Measurements from ENCODE around the gene GNB1L. TPM values are rescaled to one million over a fixed set of nuclear protein-coding genes. Genes with fewer than 3 reads are reported as not detected.
A peak's percentile ranks its signal among the peaks of the same experiment; 100 is the strongest.

Gene GNB1L
- total and polyA plus RNA-seq, 2 donors (not counting 1 experiment from before 2014, with no cell fraction given), result 6.6 to 12.1 TPM

DNA sequence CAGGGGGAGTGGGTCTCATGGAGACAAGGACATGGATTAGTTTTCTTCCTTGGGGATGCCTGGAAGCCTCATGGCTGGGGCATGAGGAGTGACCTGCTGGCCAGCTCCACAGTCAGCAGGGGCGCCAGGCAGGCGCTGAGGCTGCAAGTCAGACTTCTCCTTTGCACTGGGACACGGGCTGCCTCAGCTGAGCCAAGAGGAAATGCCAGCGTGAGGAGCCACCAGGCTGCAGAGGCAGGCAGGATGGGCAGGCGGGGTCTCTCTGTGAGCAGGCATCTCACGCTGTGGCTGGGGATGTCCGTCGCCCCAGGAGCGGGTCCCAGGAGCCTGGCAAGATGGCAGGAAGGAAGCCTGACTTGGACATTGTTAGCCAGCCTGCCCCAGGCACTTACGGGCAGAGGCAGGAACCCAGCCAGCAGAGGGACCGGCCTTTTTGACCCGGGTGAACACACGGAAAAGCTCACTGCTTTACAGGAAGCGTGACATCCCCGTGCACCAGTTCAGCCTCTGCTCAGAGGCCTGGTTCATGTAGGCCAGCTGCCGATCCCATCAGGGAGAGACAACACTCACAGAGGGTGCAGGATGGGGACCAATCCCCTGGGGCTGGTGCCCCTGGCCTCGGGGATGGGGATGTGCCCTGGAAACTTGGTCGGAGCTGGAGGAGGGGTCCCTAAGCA lies 10.2 kb downstream of the GNB1L start:
- 24% methylated on average over 18 of the region's 18 CpGs for WGBS (ENCODE audit: insufficient coverage)
- intact Hi-C loops (cut with micrococcal nuclease), result no loop called here
- Histone ChIP-seq H3K36me3 (replicated peaks in 1 of 2; ENCODE audit: control extremely low read depth in 1 of 2, control insufficient read depth in 1 of 2, extremely low read depth in 1 of 2, insufficient read depth in 2 of 2, low read length in 1 of 2) (no peaks in the 10 kb centered on the region), H2AFZ (ENCODE audit: insufficient read depth, low read depth, low read length, poor library complexity, severe bottlenecking) (peak overlapping the region; percentile 49), H3K9me3 (ENCODE audit: control extremely low read depth in 1 of 3, control insufficient read depth in 2 of 3, insufficient read depth in 1 of 3, low read length in 2 of 3) (peaks cover 0 to 5% (median 0%) of the 10 kb centered on the region in 3 donors), H3K9ac (ENCODE audit: low read length) (no peak overlapping the region), H3K4me2 (replicated peaks; ENCODE audit: low read depth, low read length, poor library complexity, severe bottlenecking) (peak overlapping the region; percentile 63), H3K27ac (ENCODE audit: low read length in 2 of 2) (no peak overlapping the region), H3K79me2 (ENCODE audit: control insufficient read depth, insufficient read depth, low read length) (peaks cover 17% of the 10 kb centered on the region), H3K4me1 (ENCODE audit: control insufficient read depth in 2 of 2, insufficient read depth in 2 of 2, low read length in 2 of 2) (peaks cover 13 to 17% of the 10 kb centered on the region in 2 donors), H3K27me3 (replicated peaks in 1 of 4; ENCODE audit: control extremely low read depth in 1 of 4, control insufficient read depth in 3 of 4, insufficient read depth in 4 of 4, low read length in 3 of 4) (no peaks in the 10 kb centered on the region), H3K4me3 (ENCODE audit: control extremely low read depth in 1 of 5, extremely low read depth in 1 of 5, insufficient read depth in 1 of 5, low read depth in 2 of 5, low read length in 4 of 5) (no peak overlapping the region), H4K20me1 (ENCODE audit: control insufficient read depth, insufficient read depth, low read length, poor library complexity, severe bottlenecking) (peaks cover 30% of the 10 kb centered on the region)
- POLR2A ChIA-PET, result no interaction called here
- peak; percentile 25 for DNase-seq
- Mint-ChIP-seq H3K27me3 (no peaks in the 10 kb centered on the region), H3K4me3 (peak overlapping the region; percentile 37), H3K4me1 (peaks cover 20% of the 10 kb centered on the region), H3K9me3 (ENCODE audit: insufficient read depth) (no peaks in the 10 kb centered on the region), H3K27ac (no peak overlapping the region)
- no peak for ATAC-seq (ENCODE audit: low read depth)
- CTCF ChIA-PET, result no interaction called here
- TF ChIP-seq EZH2 (IDR thresholded peaks at IDR 0.05; ENCODE audit: borderline replicate concordance, insufficient read depth, low read depth, low read length, poor library complexity, severe bottlenecking), result no peak
- TF ChIP-seq, protein P1, sequence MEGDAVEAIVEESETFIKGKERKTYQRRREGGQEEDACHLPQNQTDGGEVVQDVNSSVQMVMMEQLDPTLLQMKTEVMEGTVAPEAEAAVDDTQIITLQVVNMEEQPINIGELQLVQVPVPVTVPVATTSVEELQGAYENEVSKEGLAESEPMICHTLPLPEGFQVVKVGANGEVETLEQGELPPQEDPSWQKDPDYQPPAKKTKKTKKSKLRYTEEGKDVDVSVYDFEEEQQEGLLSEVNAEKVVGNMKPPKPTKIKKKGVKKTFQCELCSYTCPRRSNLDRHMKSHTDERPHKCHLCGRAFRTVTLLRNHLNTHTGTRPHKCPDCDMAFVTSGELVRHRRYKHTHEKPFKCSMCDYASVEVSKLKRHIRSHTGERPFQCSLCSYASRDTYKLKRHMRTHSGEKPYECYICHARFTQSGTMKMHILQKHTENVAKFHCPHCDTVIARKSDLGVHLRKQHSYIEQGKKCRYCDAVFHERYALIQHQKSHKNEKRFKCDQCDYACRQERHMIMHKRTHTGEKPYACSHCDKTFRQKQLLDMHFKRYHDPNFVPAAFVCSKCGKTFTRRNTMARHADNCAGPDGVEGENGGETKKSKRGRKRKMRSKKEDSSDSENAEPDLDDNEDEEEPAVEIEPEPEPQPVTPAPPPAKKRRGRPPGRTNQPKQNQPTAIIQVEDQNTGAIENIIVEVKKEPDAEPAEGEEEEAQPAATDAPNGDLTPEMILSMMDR (IDR thresholded peaks at IDR 0.05), result no peak

DNA sequence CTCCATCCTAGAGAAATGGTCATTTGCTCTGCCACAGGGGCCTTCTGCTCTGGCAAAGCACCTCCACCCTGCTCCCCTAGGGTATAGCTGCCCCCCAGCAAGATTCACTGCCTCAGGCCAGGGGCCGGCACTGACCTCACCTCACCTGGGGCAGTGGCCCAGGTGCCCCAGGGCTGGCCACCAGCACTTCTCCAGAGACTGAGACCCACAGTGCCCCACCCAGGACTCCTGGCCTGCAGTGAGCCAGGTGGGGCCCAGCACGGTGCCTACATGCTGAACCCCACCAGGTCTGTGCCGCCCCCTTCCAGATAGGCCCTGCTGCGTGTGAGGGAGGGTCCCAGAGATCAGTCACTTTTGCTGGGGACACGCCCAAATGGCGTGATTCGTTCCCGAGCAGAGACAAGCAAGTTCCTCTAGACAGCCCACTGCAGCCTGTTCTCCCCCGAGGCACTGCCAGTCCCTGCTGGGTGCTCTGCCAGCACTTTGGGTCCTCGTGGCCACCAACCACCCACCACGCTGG lies 10.8 kb downstream of the GNB1L start:
- TF ChIP-seq EZH2 (IDR thresholded peaks at IDR 0.05; ENCODE audit: borderline replicate concordance, insufficient read depth, low read depth, low read length, poor library complexity, severe bottlenecking), result no peak
- TF ChIP-seq, protein P1 (IDR thresholded peaks at IDR 0.05), result no peak
- Histone ChIP-seq H3K79me2 (ENCODE audit: control insufficient read depth, insufficient read depth, low read length) (peaks cover 17% of the 10 kb centered on the region), H3K4me1 (ENCODE audit: control insufficient read depth in 2 of 2, insufficient read depth in 2 of 2, low read length in 2 of 2) (peaks cover 13 to 17% of the 10 kb centered on the region in 2 donors), H3K27ac (ENCODE audit: low read length in 2 of 2) (no peak overlapping the region), H3K9ac (ENCODE audit: low read length) (no peak overlapping the region), H4K20me1 (ENCODE audit: control insufficient read depth, insufficient read depth, low read length, poor library complexity, severe bottlenecking) (peaks cover 30% of the 10 kb centered on the region), H3K27me3 (replicated peaks in 1 of 4; ENCODE audit: control extremely low read depth in 1 of 4, control insufficient read depth in 3 of 4, insufficient read depth in 4 of 4, low read length in 3 of 4) (no peaks in the 10 kb centered on the region), H3K9me3 (ENCODE audit: control extremely low read depth in 1 of 3, control insufficient read depth in 2 of 3, insufficient read depth in 1 of 3, low read length in 2 of 3) (peaks cover 0 to 5% (median 0%) of the 10 kb centered on the region in 3 donors), H3K36me3 (replicated peaks in 1 of 2; ENCODE audit: control extremely low read depth in 1 of 2, control insufficient read depth in 1 of 2, extremely low read depth in 1 of 2, insufficient read depth in 2 of 2, low read length in 1 of 2) (no peaks in the 10 kb centered on the region), H3K4me2 (replicated peaks; ENCODE audit: low read depth, low read length, poor library complexity, severe bottlenecking) (peak overlapping the region; percentile 63), H2AFZ (ENCODE audit: insufficient read depth, low read depth, low read length, poor library complexity, severe bottlenecking) (no peak overlapping the region), H3K4me3 (ENCODE audit: control extremely low read depth in 1 of 5, extremely low read depth in 1 of 5, insufficient read depth in 1 of 5, low read depth in 2 of 5, low read length in 4 of 5) (no peak overlapping the region)
- no peaks in the 10 kb centered on the region for H3K9me3 Mint-ChIP-seq (ENCODE audit: insufficient read depth)
- ATAC-seq (ENCODE audit: low read depth) (no peak), DNase-seq (no peak)
- H3K4me1 Mint-ChIP-seq, result peaks cover 20% of the 10 kb centered on the region
- WGBS (ENCODE audit: insufficient coverage), result 68% methylated on average over 10 of the region's 11 CpGs
- ChIA-PET CTCF (no interaction called here), POLR2A (no interaction called here)
- no peak overlapping the region for H3K4me3 Mint-ChIP-seq
- intact Hi-C loops (cut with micrococcal nuclease), result no loop called here
- H3K27ac Mint-ChIP-seq, result no peak overlapping the region
- no peaks in the 10 kb centered on the region for H3K27me3 Mint-ChIP-seq

All from B cell (primary cell).